OCI-LY1 (cell line): ENCODE results near the gene CLPX.

Source experiments
- H2AFZ ChIP-seq: fragments of 200-600 bp; sonication (generic), shearing (Covaris generic); 2 replicates; pipeline ENCODE4 v1.6.0; 2014; ENCODE audit warnings: antibody characterized with exemption, mild to moderate bottlenecking, low read length
- H3F3A ChIP-seq: fragments of 200-600 bp; sonication (generic), shearing (Covaris generic); 2 replicates; pipeline ENCODE4 v1.6.0; 2014; ENCODE audit warnings: mild to moderate bottlenecking, antibody characterized with exemption, low read length, moderate library complexity; ENCODE audit not compliant: insufficient read depth
- H3K27ac ChIP-seq: fragments of 200-600 bp; sonication (generic); 2 replicates; pipeline ENCODE4 v1.5.1; 2014; ENCODE audit warnings: low read length, mixed run types, mild to moderate bottlenecking, low read depth; ENCODE audit not compliant: poor library complexity, severe bottlenecking
- H3K27me3 ChIP-seq: fragments of 200-600 bp; sonication (generic); 2 replicates; pipeline ENCODE4 v1.6.0; 2014; ENCODE audit warnings: antibody characterized with exemption, mild to moderate bottlenecking, low read length, moderate library complexity; ENCODE audit not compliant: insufficient read depth
- H3K36me3 ChIP-seq: fragments of 200-600 bp; sonication (generic); 2 replicates; pipeline ENCODE4 v1.6.1; 2014; ENCODE audit warnings: mild to moderate bottlenecking, antibody characterized with exemption, low read length, moderate library complexity, mixed read lengths; ENCODE audit not compliant: insufficient read depth
- H3K4me1 ChIP-seq: fragments of 200-600 bp; sonication (generic); 2 replicates; pipeline ENCODE4 v1.5.1; 2014; ENCODE audit warnings: mild to moderate bottlenecking, low read length, moderate library complexity; ENCODE audit not compliant: insufficient read depth, severe bottlenecking
- H3K4me2 ChIP-seq: fragments of 200-600 bp; sonication (generic), shearing (Covaris generic); 2 replicates; pipeline ENCODE4 v1.6.1; 2014; ENCODE audit warnings: low read length
- H3K4me3 ChIP-seq: fragments of 200-600 bp; sonication (generic); 2 replicates; pipeline ENCODE4 v1.5.1; 2014; ENCODE audit warnings: low read length, low read depth, mild to moderate bottlenecking, mixed read lengths; ENCODE audit not compliant: poor library complexity, severe bottlenecking
- H3K79me2 ChIP-seq: fragments of 200-600 bp; shearing (Covaris generic); 2 replicates; pipeline ENCODE4 v1.6.1; 2016; ENCODE audit warnings: mixed run types, low read length, mixed read lengths; ENCODE audit not compliant: insufficient read depth
- H3K9ac ChIP-seq: fragments of 200-600 bp; sonication (generic), shearing (Covaris generic); 2 replicates; pipeline ENCODE4 v1.6.1; 2014; ENCODE audit warnings: mild to moderate bottlenecking, low read length, mixed read lengths
- H3K9me2 ChIP-seq: fragments of 200-600 bp; sonication (generic), shearing (Covaris generic); 2 replicates; pipeline ENCODE4 v1.6.1; 2014; ENCODE audit warnings: low read depth, mild to moderate bottlenecking, low read length, mixed read lengths
- H3K9me3 ChIP-seq: fragments of 200-600 bp; shearing (Covaris generic); 2 replicates; pipeline ENCODE4 v1.6.1; 2014; ENCODE audit warnings: low read length, mixed read lengths
- H4K20me1 ChIP-seq: fragments of 200-600 bp; sonication (generic), shearing (Covaris generic); 2 replicates; pipeline ENCODE4 v1.6.0; 2016; ENCODE audit warnings: mild to moderate bottlenecking, low read length; ENCODE audit not compliant: insufficient read depth
- CTCF ChIP-seq: fragments of 200-600 bp; sonication (generic), shearing (Covaris generic); IDR thresholded peaks from 2 replicates; pipeline ENCODE4 v1.5.1; 2017; ENCODE audit warnings: mild to moderate bottlenecking, antibody characterized with exemption, low read length, moderate library complexity, mixed read lengths
- EZH2 ChIP-seq: fragments of 200-600 bp; sonication (generic), shearing (Covaris generic); IDR thresholded peaks from 2 replicates; pipeline ENCODE4 v1.8.0; 2017; ENCODE audit warnings: borderline replicate concordance, mixed run types, mild to moderate bottlenecking, antibody characterized with exemption, low read length, moderate library complexity, mixed read lengths

The CLPX gene

DNA sequence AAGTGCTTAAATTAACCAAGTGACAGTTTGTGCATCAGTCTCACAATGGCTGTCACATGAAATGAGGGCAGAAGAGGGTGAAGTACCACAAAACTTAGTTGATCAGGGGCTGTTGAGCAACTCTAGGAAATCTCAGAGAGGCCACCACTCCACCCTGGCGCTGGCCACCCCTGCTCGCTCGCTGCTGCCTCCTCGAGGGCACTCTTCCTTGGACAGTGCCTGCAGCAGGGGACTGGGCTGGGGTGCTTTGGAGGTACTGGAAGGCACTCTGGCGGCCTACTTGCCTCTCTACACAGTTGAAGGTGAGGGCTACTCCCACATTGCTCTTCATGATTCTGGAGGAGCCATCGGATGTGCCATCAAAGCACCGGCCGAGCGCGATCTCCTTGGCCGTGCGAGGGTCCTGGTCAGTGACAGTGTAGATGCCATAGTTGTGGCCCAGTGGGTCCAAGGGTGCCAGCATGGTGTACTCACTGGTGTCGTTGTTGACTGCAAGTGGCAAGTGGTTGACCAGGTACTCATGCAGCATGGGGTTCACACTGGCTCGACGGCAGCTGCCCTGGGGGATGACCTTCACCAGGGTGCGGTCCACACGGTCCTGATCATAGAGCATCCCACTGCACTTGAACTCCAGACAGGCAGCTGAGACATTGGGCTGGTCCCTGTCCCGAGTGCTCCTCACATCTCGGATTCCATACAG is 11.6 kb upstream of the CLPX start:
- H2AFZ ChIP-seq = no peak overlapping the region
- H3K36me3 ChIP-seq = no peaks in the 10 kb centered on the region
- no peaks in the 10 kb centered on the region for H3K27me3 ChIP-seq
- no peaks in the 10 kb centered on the region for H3K9me2 ChIP-seq
- no peak overlapping the region for H3K4me3 ChIP-seq
- TF ChIP-seq EZH2 (no peak), CTCF (no peak)
- no peak overlapping the region for H3K9ac ChIP-seq
- no peaks in the 10 kb centered on the region for H4K20me1 ChIP-seq
- no peaks in the 10 kb centered on the region for H3K4me1 ChIP-seq
- no peak overlapping the region for H3K27ac ChIP-seq
- H3F3A ChIP-seq = no peaks in the 10 kb centered on the region
- H3K9me3 ChIP-seq = no peaks in the 10 kb centered on the region
- no peak overlapping the region for H3K4me2 ChIP-seq
- no peaks in the 10 kb centered on the region for H3K79me2 ChIP-seq

GRCh38 chr15:65195548-65195923 is 10.4 kb upstream of the CLPX start:
- no peaks in the 10 kb centered on the region for H3K4me1 ChIP-seq
- H3K9me2 ChIP-seq = no peaks in the 10 kb centered on the region
- no peaks in the 10 kb centered on the region for H4K20me1 ChIP-seq
- no peaks in the 10 kb centered on the region for H3K36me3 ChIP-seq
- TF ChIP-seq CTCF = no peak
- TF ChIP-seq EZH2 = no peak
- no peak overlapping the region for H2AFZ ChIP-seq
- H3F3A ChIP-seq = no peaks in the 10 kb centered on the region
- no peak overlapping the region for H3K9ac ChIP-seq
- H3K9me3 ChIP-seq = no peaks in the 10 kb centered on the region
- no peak overlapping the region for H3K4me3 ChIP-seq
- H3K27me3 ChIP-seq = no peaks in the 10 kb centered on the region
- no peak overlapping the region for H3K27ac ChIP-seq
- H3K79me2 ChIP-seq = no peaks in the 10 kb centered on the region
- no peak overlapping the region for H3K4me2 ChIP-seq

DNA sequence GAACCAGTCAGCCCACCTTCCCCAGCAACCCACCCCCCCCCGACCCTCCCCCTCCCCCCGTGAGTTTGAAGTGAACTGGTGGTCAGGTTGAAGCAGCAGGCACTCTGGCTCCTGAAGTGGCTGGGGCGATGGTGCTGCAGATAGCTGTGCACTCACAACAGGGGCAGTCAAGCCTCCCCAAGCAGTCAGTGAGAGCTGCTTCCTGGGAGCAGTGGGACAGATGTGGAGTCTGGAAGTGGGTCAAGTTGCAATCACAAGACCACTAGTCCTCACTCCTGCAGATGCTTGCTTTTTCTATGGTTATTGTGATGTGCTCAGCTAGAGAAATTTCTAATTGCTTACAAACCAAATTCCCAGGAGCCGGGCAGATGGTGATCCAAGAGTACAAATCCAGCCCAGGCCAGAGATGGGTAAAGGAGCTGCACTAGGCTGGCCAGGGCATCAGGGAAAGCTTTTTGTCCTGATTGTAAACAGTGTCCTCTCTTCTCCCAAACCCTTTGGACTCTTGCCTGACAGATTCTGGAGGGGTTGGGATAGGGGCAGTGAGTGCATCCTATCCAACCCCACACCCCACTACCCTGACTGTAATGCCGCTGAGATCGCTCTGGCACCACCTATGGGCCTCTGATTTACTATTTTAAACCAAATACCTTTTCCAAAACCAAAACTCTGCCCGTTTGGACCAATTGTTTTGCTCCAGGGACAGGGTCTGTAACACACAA is 9.8 kb upstream of the CLPX start:
- H3K27ac ChIP-seq = no peak overlapping the region
- H3K36me3 ChIP-seq = no peaks in the 10 kb centered on the region
- no peaks in the 10 kb centered on the region for H3K79me2 ChIP-seq
- no peak overlapping the region for H3K4me2 ChIP-seq
- no peak overlapping the region for H3K4me3 ChIP-seq
- H2AFZ ChIP-seq = no peak overlapping the region
- H3K4me1 ChIP-seq = no peaks in the 10 kb centered on the region
- TF ChIP-seq CTCF = no peak
- TF ChIP-seq EZH2 = no peak
- no peak overlapping the region for H3K9ac ChIP-seq
- H4K20me1 ChIP-seq = no peaks in the 10 kb centered on the region
- H3F3A ChIP-seq = no peaks in the 10 kb centered on the region
- no peaks in the 10 kb centered on the region for H3K9me2 ChIP-seq
- no peaks in the 10 kb centered on the region for H3K27me3 ChIP-seq
- no peaks in the 10 kb centered on the region for H3K9me3 ChIP-seq
